Activated CD8-positive, alpha-beta memory T cell treated with anti-CD3 and anti-CD28 coated beads for 1 hour (primary cell): ENCODE measurements around the gene CCDC177.

Experiments used
- DNase-seq, 2 donors: peaks; one replicate each; pipeline ENCODE4 v3.0.0-alpha.2; 2020; ENCODE audit warnings: low read depth in 1 of 2; ENCODE audit errors: extremely low read depth in 1 of 2

Gene CCDC177

GRCh38 chr14:69574263-69574953 is at the start of gene CCDC177:
TSS of gene CCDC177 (minus strand) at chr14:69574871. CDS start at chr14:69573622, 1,249 bp downstream.
- DNase-seq, result peak; percentile 34 to 63

- DNase-seq, result no peak
Measured at GRCh38 chr14:69624136-69624535, 49.5 kb upstream of the CCDC177 start.

GRCh38 chr14:69620981-69621380 is 46.3 kb upstream of the CCDC177 start:
- DNase-seq, result no peak

- DNase-seq, result no peak
Measured at GRCh38 chr14:69620211-69620611, 45.5 kb upstream of the CCDC177 start.

GRCh38 chr14:69619012-69619411 is 44.3 kb upstream of the CCDC177 start:
- DNase-seq, result no peak

GRCh38 chr14:69617796-69618195 is 43.1 kb upstream of the CCDC177 start:
- no peak for DNase-seq

- no peak for DNase-seq
Measured at GRCh38 chr14:69616408-69616773, 41.7 kb upstream of the CCDC177 start.

GRCh38 chr14:69615496-69616407 is 41.1 kb upstream of the CCDC177 start:
- no peak for DNase-seq

- no peak for DNase-seq
Measured at GRCh38 chr14:69615121-69615495, 40.4 kb upstream of the CCDC177 start.

GRCh38 chr14:69614592-69614991 is 39.9 kb upstream of the CCDC177 start:
- no peak for DNase-seq

GRCh38 chr14:69613312-69614073 is 38.8 kb upstream of the CCDC177 start:
- DNase-seq, result no peak

- no peak for DNase-seq
Measured at GRCh38 chr14:69612783-69613130, 38.1 kb upstream of the CCDC177 start.

GRCh38 chr14:69612014-69612782 is 37.5 kb upstream of the CCDC177 start:
- peak in 1 of 2 donors; percentile 24 for DNase-seq

- DNase-seq, result peak; percentile 66 to 82
Measured at GRCh38 chr14:69611172-69612013, 36.7 kb upstream of the CCDC177 start, which contains the start of gene SUSD6. TSS of gene SUSD6 (plus strand) at chr14:69611596. CDS start at chr14:69658593, 46,997 bp downstream.

- DNase-seq, result no peak
Measured at GRCh38 chr14:69610874-69611171, 36.2 kb upstream of the CCDC177 start.

GRCh38 chr14:69610020-69610873 is 35.6 kb upstream of the CCDC177 start:
- no peak for DNase-seq

- DNase-seq, result no peak
Measured at GRCh38 chr14:69606258-69607184, 31.9 kb upstream of the CCDC177 start.

- no peak for DNase-seq
Measured at GRCh38 chr14:69605738-69606137, 31.1 kb upstream of the CCDC177 start.
